GM12878 (cell line): ENCODE data around the gene HES7. TPM values are rescaled to one million over a fixed set of nuclear protein-coding genes. Genes with fewer than 3 reads are reported as not detected.

Experiments used
- ATAC-seq: fragments of 200-7000 bp; cut with Tn5 transposase; 3 replicates; pipeline ENCODE4 v1.9.1; 2020; ENCODE audit warnings: mild to moderate bottlenecking, moderate library complexity
- BruUV-seq: library from RNA; stranded (reverse); fragments of 400-500 nt; replicated peaks from 2 replicates; lab custom pipeline; 2021; lab: Mats Ljungman, UMichigan
- CTCF ChIA-PET: fragments of 300-600 bp; sonication (Branson Sonifier 250); formaldehyde crosslinking; extraction: SDS; loops from one replicate; lab custom pipeline; 2021; ENCODE audit warnings: inconsistent platforms; lab: Yijun Ruan, JAX
- POLR2A ChIA-PET: fragments of 350-600 bp; formaldehyde crosslinking; extraction: SDS; loops from one replicate; lab custom pipeline; 2021; ENCODE audit warnings: inconsistent platforms; lab: Charles Lee
- RAD21 ChIA-PET: fragments of 300-600 bp; sonication (Branson Sonifier 250); formaldehyde crosslinking; loops from one replicate; lab custom pipeline; 2023; ENCODE audit warnings: antibody characterized with exemption; ENCODE audit not compliant: unreplicated experiment; lab: Charles Lee
- SMC1A ChIA-PET: fragments of 300-600 bp; sonication (Branson Sonifier 250); formaldehyde crosslinking; loops from one replicate; lab custom pipeline; 2023; ENCODE audit not compliant: unreplicated experiment, uncharacterized antibody; lab: Charles Lee
- DNase-seq: peaks from one replicate; pipeline ENCODE4 v3.0.0-alpha.2; 2011; ENCODE audit warnings: low read depth, low spot score
- FAIRE-seq: peaks from 3 replicates; lab custom pipeline; 2011; peaks lifted over from hg19 to GRCh38; lab: Jason Lieb, UNC
- H2AFZ ChIP-seq: 2 replicates; pipeline ENCODE4 v1.6.0; 2011; ENCODE audit warnings: low read depth, low read length, control low read depth; ENCODE audit not compliant: control insufficient read depth
- H3K27ac ChIP-seq: 2 replicates; pipeline ENCODE4 v1.5.1; 2011; ENCODE audit warnings: control low read depth; ENCODE audit not compliant: control insufficient read depth, insufficient read depth
- H3K27me3 ChIP-seq, 2 experiments: replicated peaks in 1 of 2; 2 replicates each; pipeline versions ENCODE4 v1.6.0 to v1.6.1; 2011; ENCODE audit warnings: low read length in 1 of 2; ENCODE audit not compliant: control insufficient read depth in 2 of 2, insufficient read depth in 2 of 2
- H3K36me3 ChIP-seq, 2 experiments: 2 replicates each; pipeline ENCODE4 v1.5.1; 2011; ENCODE audit warnings: low read length in 1 of 2; ENCODE audit not compliant: control insufficient read depth in 2 of 2, insufficient read depth in 2 of 2
- H3K4me1 ChIP-seq: 2 replicates; pipeline ENCODE4 v1.6.1; 2011; ENCODE audit warnings: mild to moderate bottlenecking, low read length, moderate library complexity, mixed read lengths; ENCODE audit not compliant: control insufficient read depth, insufficient read depth
- H3K4me2 ChIP-seq: 2 replicates; pipeline ENCODE4 v1.6.0; 2011; ENCODE audit warnings: control low read depth; ENCODE audit not compliant: control insufficient read depth, insufficient read depth
- H3K4me3 ChIP-seq: fragments of 200-600 bp; sonication (generic); 2 replicates; pipeline ENCODE4 v1.5.1; 2016
- H3K79me2 ChIP-seq: 2 replicates; pipeline ENCODE4 v1.6.0; 2011; ENCODE audit warnings: low read length; ENCODE audit not compliant: control insufficient read depth, insufficient read depth
- H3K9ac ChIP-seq: 2 replicates; pipeline ENCODE4 v1.8.0; 2011; ENCODE audit warnings: low read length, control low read depth, mixed read lengths; ENCODE audit not compliant: control insufficient read depth, insufficient read depth
- H3K9me3 ChIP-seq: replicated peaks from 3 replicates; pipeline ENCODE4 v1.5.1; 2011; ENCODE audit warnings: mild to moderate bottlenecking, low read length; ENCODE audit not compliant: control insufficient read depth, insufficient read depth
- H4K20me1 ChIP-seq: 2 replicates; pipeline ENCODE4 v1.6.0; 2011; ENCODE audit not compliant: control insufficient read depth, insufficient read depth
- BACH1 ChIP-seq: fragments of 450-650 bp; IDR thresholded peaks from 2 replicates; pipeline ENCODE4 v1.6.1; 2017; ENCODE audit warnings: mild to moderate bottlenecking, borderline replicate concordance
- BHLHE40 ChIP-seq, 2 experiments: fragments of 450-650 bp in 1 of 2; IDR thresholded peaks; 2 replicates each; pipeline ENCODE4 v1.6.1; 2011 to 2017; ENCODE audit warnings: low read depth in 2 of 2, borderline replicate concordance in 1 of 2, improper control_type of control experiment in 1 of 2, low read length in 1 of 2, mild to moderate bottlenecking in 1 of 2
- CHD4 ChIP-seq: fragments of 200-600 bp; sonication (generic); IDR thresholded peaks from 2 replicates; pipeline ENCODE4 v1.6.1; 2016; ENCODE audit warnings: mild to moderate bottlenecking
- CREM ChIP-seq: IDR thresholded peaks from 2 replicates; pipeline ENCODE4 v1.6.1; 2014; ENCODE audit warnings: antibody characterized with exemption, low read depth
- IKZF2 ChIP-seq, 2 experiments: fragments of 450-650 bp; IDR thresholded peaks; 2 replicates each; pipeline ENCODE4 v1.6.1; 2017; ENCODE audit warnings: mild to moderate bottlenecking in 2 of 2, moderate library complexity in 2 of 2
- KLF5 ChIP-seq: fragments of 450-650 bp; IDR thresholded peaks from 2 replicates; pipeline ENCODE4 v1.6.1; 2014; ENCODE audit warnings: mild to moderate bottlenecking; ENCODE audit not compliant: partially characterized antibody
- MEF2A ChIP-seq: IDR thresholded peaks from 2 replicates; pipeline ENCODE4 v1.6.1; 2011; ENCODE audit warnings: low read depth, mild to moderate bottlenecking, low read length, moderate library complexity; ENCODE audit not compliant: insufficient read depth
- NR2C2 ChIP-seq: IDR thresholded peaks from 2 replicates; pipeline ENCODE4 v1.6.1; 2011; ENCODE audit warnings: borderline replicate concordance, low read depth; ENCODE audit not compliant: control insufficient read depth, insufficient read length
- PAX5 ChIP-seq: IDR thresholded peaks from 2 replicates; pipeline ENCODE4 v1.6.1; 2011; ENCODE audit warnings: low read depth, low read length, borderline replicate concordance
- POLR2AphosphoS5 ChIP-seq: IDR thresholded peaks from 2 replicates; pipeline ENCODE4 v1.6.1; 2011; ENCODE audit warnings: mild to moderate bottlenecking, low read length, inconsistent platforms
- SKIL ChIP-seq: fragments of 450-650 bp; IDR thresholded peaks from 2 replicates; pipeline ENCODE4 v1.6.1; 2017; ENCODE audit warnings: mild to moderate bottlenecking, low read depth, inconsistent platforms; ENCODE audit not compliant: poor library complexity, severe bottlenecking
- SP1 ChIP-seq: IDR thresholded peaks from one replicate; pipeline ENCODE4 v1.6.1; 2011; ENCODE audit warnings: low read depth, low read length
- ZSCAN29 ChIP-seq: fragments of 450-650 bp; IDR thresholded peaks from 2 replicates; pipeline ENCODE4 v1.6.1; 2017; ENCODE audit warnings: mild to moderate bottlenecking, moderate library complexity
- WGBS: methylation state at CpG from one replicate; pipeline ENCODE4 v1.1.6; 2016; ENCODE audit warnings: low lambda C conversion rate; ENCODE audit not compliant: insufficient replicate concordance, insufficient coverage; ENCODE audit errors: missing lambda C conversion rate; 5-methylcytosine and 5-hydroxymethylcytosine counted together
- in situ Hi-C: fragments of 300-500 bp; cut with MboI; formaldehyde crosslinking; loops from 9 replicates; pipeline ENCODE4 v1.14.3; 2018; ENCODE audit warnings: mixed read lengths
- intact Hi-C: fragments of 100-400 bp; cut with micrococcal nuclease; formaldehyde crosslinking; loops from one replicate; pipeline ENCODE4 v1.14.2; 2022; ENCODE audit not compliant: unreplicated experiment
- polyA plus RNA-seq, 11 experiments: library from polyadenylated mRNA; depleted of rRNA in 4 of 11; unstranded in 6 of 11; stranded (reverse) in 5 of 11; fragments of >200 nt; fragmentation: Nextera tagmentation in 4 of 11; fragmentation: Illumina TruSeq in 1 of 11; extraction: Ambion mirVana in 4 of 11; extraction: Trizol in 1 of 11; gene quantifications; 1 replicate in 1 of 11; 2 replicates in 10 of 11; pipeline versions ENCODE4 v1.2.1 to v1.2.3, GENCODE V29; 2011 to 2016; ENCODE audit warnings: inconsistent platforms in 2 of 11, missing spikeins in 2 of 11, low read depth in 1 of 11
- total RNA-seq, 4 experiments: library from RNA; depleted of rRNA in 3 of 4; stranded (reverse); fragments of >200 nt in 3 of 4; fragmentation: Illumina TruSeq in 1 of 4; extraction: Trizol in 1 of 4; gene quantifications; 2 replicates each; pipeline versions ENCODE4 v1.2.1 to v1.2.3, GENCODE V29; 2013 to 2021
- TF ChIP-seq, protein P1 (sequence below): IDR thresholded peaks from 2 replicates; pipeline ENCODE4 v1.6.1; 2012; ENCODE audit warnings: mild to moderate bottlenecking, low read depth, low read length
- TF ChIP-seq, protein P2 (sequence below): fragments of 450-650 bp; IDR thresholded peaks from 2 replicates; pipeline ENCODE4 v1.6.1; 2017; ENCODE audit warnings: mild to moderate bottlenecking

HES7 gene
- total and polyA plus RNA-seq, 10 of the 15 experiments (the other 5 are each of a cell fraction or from before 2014, with no cell fraction given) = 0.07 to 1.3 (median 0.63) TPM; not detected in 4

- peak; percentile 42; the same call in 2 of the 3 replicates for ATAC-seq
Measured at GRCh38 chr17:8131844-8132441, 8.0 kb upstream of the HES7 start.

More at GRCh38 chr17:8131844-8132441, 8.0 kb upstream of the HES7 start:
- ChIA-PET RAD21 (interaction anchor here (0.7 kb wide), 1 partner anchor 273 kb away, joined by 3 read pairs; no protein-coding TSS in a partner anchor), SMC1A (no interaction called here), CTCF (interaction anchor here (0.8 to 4.1 kb wide), 2 partner anchors 9 to 12 kb away, joined by 3 to 20 read pairs; no protein-coding TSS in a partner anchor), POLR2A (interaction anchor here (0.6 to 0.8 kb wide), 2 partner anchors 12 to 188 kb away, joined by 3 to 4 read pairs; no protein-coding TSS in a partner anchor)
- H3K9me3 ChIP-seq = no peaks in the 10 kb centered on the region
- H4K20me1 ChIP-seq = no peaks in the 10 kb centered on the region
- in situ Hi-C loops = no loop called here
- H3K4me1 ChIP-seq = 0 out of 2 replicates have a peak, but pooled peaks cover 4% of the 10 kb centered on the region
- no peaks in the 10 kb centered on the region for H3K36me3 ChIP-seq
- H3K9ac ChIP-seq = no peak overlapping the region
- H3K27ac ChIP-seq = no peak overlapping the region
- no peak overlapping the region for H2AFZ ChIP-seq
- no peak for DNase-seq
- H3K4me2 ChIP-seq = no peak overlapping the region
- H3K4me3 ChIP-seq = no peak overlapping the region
- no peak for FAIRE-seq
- H3K79me2 ChIP-seq = no peaks in the 10 kb centered on the region
- TF ChIP-seq BACH1 (no peak), KLF5 (no peak), MEF2A (no peak), CREM (no peak), BHLHE40 (IDR thresholded peaks at IDR 0.05; ENCODE audit: borderline replicate concordance in 1 of 2, low read depth in 2 of 2, low read length in 1 of 2) (no peak), ZSCAN29 (no peak), NR2C2 (no peak), CHD4 (no peak), IKZF2 (IDR thresholded peaks at IDR 0.05) (no peak), PAX5 (no peak), SP1 (no peak), SKIL (no peak), POLR2AphosphoS5 (no peak)
- TF ChIP-seq, protein P1, sequence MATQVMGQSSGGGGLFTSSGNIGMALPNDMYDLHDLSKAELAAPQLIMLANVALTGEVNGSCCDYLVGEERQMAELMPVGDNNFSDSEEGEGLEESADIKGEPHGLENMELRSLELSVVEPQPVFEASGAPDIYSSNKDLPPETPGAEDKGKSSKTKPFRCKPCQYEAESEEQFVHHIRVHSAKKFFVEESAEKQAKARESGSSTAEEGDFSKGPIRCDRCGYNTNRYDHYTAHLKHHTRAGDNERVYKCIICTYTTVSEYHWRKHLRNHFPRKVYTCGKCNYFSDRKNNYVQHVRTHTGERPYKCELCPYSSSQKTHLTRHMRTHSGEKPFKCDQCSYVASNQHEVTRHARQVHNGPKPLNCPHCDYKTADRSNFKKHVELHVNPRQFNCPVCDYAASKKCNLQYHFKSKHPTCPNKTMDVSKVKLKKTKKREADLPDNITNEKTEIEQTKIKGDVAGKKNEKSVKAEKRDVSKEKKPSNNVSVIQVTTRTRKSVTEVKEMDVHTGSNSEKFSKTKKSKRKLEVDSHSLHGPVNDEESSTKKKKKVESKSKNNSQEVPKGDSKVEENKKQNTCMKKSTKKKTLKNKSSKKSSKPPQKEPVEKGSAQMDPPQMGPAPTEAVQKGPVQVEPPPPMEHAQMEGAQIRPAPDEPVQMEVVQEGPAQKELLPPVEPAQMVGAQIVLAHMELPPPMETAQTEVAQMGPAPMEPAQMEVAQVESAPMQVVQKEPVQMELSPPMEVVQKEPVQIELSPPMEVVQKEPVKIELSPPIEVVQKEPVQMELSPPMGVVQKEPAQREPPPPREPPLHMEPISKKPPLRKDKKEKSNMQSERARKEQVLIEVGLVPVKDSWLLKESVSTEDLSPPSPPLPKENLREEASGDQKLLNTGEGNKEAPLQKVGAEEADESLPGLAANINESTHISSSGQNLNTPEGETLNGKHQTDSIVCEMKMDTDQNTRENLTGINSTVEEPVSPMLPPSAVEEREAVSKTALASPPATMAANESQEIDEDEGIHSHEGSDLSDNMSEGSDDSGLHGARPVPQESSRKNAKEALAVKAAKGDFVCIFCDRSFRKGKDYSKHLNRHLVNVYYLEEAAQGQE = no peak
- TF ChIP-seq, protein P2, sequence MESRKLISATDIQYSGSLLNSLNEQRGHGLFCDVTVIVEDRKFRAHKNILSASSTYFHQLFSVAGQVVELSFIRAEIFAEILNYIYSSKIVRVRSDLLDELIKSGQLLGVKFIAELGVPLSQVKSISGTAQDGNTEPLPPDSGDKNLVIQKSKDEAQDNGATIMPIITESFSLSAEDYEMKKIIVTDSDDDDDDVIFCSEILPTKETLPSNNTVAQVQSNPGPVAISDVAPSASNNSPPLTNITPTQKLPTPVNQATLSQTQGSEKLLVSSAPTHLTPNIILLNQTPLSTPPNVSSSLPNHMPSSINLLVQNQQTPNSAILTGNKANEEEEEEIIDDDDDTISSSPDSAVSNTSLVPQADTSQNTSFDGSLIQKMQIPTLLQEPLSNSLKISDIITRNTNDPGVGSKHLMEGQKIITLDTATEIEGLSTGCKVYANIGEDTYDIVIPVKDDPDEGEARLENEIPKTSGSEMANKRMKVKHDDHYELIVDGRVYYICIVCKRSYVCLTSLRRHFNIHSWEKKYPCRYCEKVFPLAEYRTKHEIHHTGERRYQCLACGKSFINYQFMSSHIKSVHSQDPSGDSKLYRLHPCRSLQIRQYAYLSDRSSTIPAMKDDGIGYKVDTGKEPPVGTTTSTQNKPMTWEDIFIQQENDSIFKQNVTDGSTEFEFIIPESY = no peak
- no peaks in the 10 kb centered on the region for H3K27me3 ChIP-seq
- BruUV-seq = no TSS peak
- WGBS = 3% methylated on average over 3 of the region's 3 CpGs
- intact Hi-C loops = no loop called here
